HepG2 (cell line): ENCODE data around the gene METTL16. TPM values are rescaled to one million over a fixed set of nuclear protein-coding genes. Genes with fewer than 3 reads are reported as not detected.
A peak's percentile ranks its signal among the peaks of the same experiment; 100 is the strongest.

ENCODE experiments used
- CBX5 ChIP-seq: sonication (generic); formaldehyde crosslinking; IDR thresholded peaks from 2 replicates; pipeline ENCODE4 v1.4.0; 2020; ENCODE audit warnings: missing genetic modification reagents, borderline replicate concordance
- E2F1 ChIP-seq: sonication (generic); formaldehyde crosslinking; IDR thresholded peaks from 2 replicates; pipeline ENCODE4 v1.5.0; 2020; ENCODE audit warnings: missing genetic modification reagents
- EP300 ChIP-seq, 3 experiments: sonication (generic) in 1 of 3; formaldehyde crosslinking in 1 of 3; IDR thresholded peaks; 2 replicates each; pipeline versions ENCODE4 v1.5.1 to v1.6.1; 2011 to 2020; ENCODE audit warnings: low read depth in 2 of 3, low read length in 2 of 3, borderline replicate concordance in 1 of 3, improper control_type of control experiment in 1 of 3, mild to moderate bottlenecking in 1 of 3, missing genetic modification reagents in 1 of 3, moderate library complexity in 1 of 3
- PITX1 ChIP-seq: sonication (generic); formaldehyde crosslinking; IDR thresholded peaks from 2 replicates; pipeline ENCODE4 v1.5.1; 2020; ENCODE audit warnings: mild to moderate bottlenecking, missing genetic modification reagents
- TEAD2 ChIP-seq: sonication (generic); formaldehyde crosslinking; IDR thresholded peaks from 2 replicates; pipeline ENCODE4 v1.9.0; 2021; ENCODE audit warnings: missing genetic modification reagents
- ZBTB10 ChIP-seq: sonication (generic); formaldehyde crosslinking; IDR thresholded peaks from 2 replicates; pipeline ENCODE4 v1.4.0; 2020; ENCODE audit warnings: missing genetic modification reagents, borderline replicate concordance
- ZBTB38 ChIP-seq: sonication (generic); formaldehyde crosslinking; IDR thresholded peaks from 2 replicates; pipeline ENCODE4 v1.5.1; 2020; ENCODE audit warnings: mild to moderate bottlenecking, missing genetic modification reagents
- ZNF333 ChIP-seq: sonication (generic); formaldehyde crosslinking; IDR thresholded peaks from 2 replicates; pipeline ENCODE4 v1.4.0; 2020; ENCODE audit warnings: mild to moderate bottlenecking, missing genetic modification reagents, borderline replicate concordance
- ZNF549 ChIP-seq: sonication (generic); formaldehyde crosslinking; IDR thresholded peaks from 2 replicates; pipeline ENCODE4 v1.5.0; 2020; ENCODE audit warnings: missing genetic modification reagents
- ZNF709 ChIP-seq: sonication (generic); formaldehyde crosslinking; IDR thresholded peaks from 2 replicates; pipeline ENCODE4 v1.5.0; 2020; ENCODE audit warnings: mild to moderate bottlenecking, missing genetic modification reagents
- ZNF720 ChIP-seq: sonication (generic); formaldehyde crosslinking; IDR thresholded peaks from 2 replicates; pipeline ENCODE4 v1.4.0; 2020; ENCODE audit warnings: missing genetic modification reagents
- ZNF891 ChIP-seq: sonication (generic); formaldehyde crosslinking; IDR thresholded peaks from 2 replicates; pipeline ENCODE4 v1.5.0; 2020; ENCODE audit warnings: mild to moderate bottlenecking, missing genetic modification reagents
- polyA plus RNA-seq, 8 experiments: library from polyadenylated mRNA; depleted of rRNA in 3 of 8; stranded (reverse) in 7 of 8; unstranded in 1 of 8; fragments of >200 nt; fragmentation: Illumina TruSeq in 4 of 8; extraction: Trizol in 4 of 8; gene quantifications; 2 replicates each; pipeline versions ENCODE4 v1.2.1 to v1.2.3, GENCODE V29; 2011 to 2016; ENCODE audit warnings: low read depth in 4 of 8, missing spikeins in 1 of 8, mixed read lengths in 1 of 8; ENCODE audit not compliant: insufficient read depth in 1 of 8
- total RNA-seq, 5 experiments: library from RNA; depleted of rRNA; stranded (reverse); fragments of >200 nt; fragmentation: Illumina TruSeq; extraction: Trizol; gene quantifications; 2 replicates each; pipeline ENCODE4 v1.2.3, GENCODE V29; 2016; ENCODE audit warnings: low read depth in 1 of 5
- TF ChIP-seq, protein P1 (sequence below): sonication (generic); IDR thresholded peaks from 2 replicates; pipeline ENCODE4 v1.6.1; 2016; ENCODE audit warnings: low read depth, borderline replicate concordance
- TF ChIP-seq, protein P2 (sequence below): sonication (generic); formaldehyde crosslinking; IDR thresholded peaks from 2 replicates; pipeline ENCODE4 v1.5.0; 2020; ENCODE audit warnings: mild to moderate bottlenecking, missing genetic modification reagents, borderline replicate concordance

METTL16 gene
- total and polyA plus RNA-seq, 2 of the 13 experiments (the other 11 are each of a cell fraction or from before 2014, with no cell fraction given), result 11.6 to 18.5 TPM

DNA sequence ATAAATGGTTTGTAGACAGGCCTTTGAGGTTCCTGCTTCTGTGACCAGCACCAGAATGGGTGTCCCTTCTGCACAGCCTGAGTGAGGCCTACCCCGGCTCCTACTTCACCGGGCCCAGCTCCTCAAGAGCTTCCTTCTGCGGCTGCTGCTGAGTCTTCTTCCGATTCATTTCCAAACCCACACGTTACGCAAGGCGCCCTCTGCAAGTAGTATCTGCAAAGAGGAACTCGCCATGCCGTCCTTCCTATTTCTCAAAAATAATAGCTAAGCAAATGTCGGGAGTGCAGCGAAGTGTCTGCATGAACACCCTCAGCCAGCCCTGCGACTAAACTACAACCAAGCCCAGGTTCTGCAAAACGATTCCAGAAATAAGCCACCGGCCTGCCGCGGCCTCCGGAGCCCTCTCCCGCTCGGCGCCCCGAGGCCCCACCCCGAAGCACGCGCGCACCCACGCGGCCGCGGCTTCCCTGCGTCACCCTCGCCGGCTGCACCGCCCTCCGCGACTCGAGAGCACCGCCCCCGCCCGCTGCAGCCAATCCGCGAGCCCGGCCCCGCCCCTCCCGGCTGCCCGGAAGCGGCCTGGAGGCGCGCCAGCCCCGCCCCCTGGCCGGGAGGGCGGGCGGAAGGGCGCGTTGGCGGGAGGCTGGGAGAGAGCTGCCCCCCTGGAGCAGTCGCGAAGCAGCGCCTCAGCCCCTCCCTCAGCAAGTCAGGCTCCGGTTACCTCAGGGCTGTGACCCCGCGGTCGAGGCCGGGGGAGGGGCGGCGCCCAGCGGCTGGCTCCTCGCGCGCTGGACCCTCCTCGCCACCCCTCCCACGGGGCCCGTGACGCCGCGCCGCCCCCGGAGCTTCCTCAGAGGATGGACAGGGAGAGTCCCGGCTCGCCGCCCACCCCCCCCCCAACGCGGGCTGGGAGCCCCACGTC is 119.2 kb downstream of the METTL16 start (continued):
- no peak; the same call in 1 of the 2 replicates for TF ChIP-seq ZBTB10
- TF ChIP-seq ZNF709 (CRISPR knock-in tag), result no peak
- TF ChIP-seq, protein P1, sequence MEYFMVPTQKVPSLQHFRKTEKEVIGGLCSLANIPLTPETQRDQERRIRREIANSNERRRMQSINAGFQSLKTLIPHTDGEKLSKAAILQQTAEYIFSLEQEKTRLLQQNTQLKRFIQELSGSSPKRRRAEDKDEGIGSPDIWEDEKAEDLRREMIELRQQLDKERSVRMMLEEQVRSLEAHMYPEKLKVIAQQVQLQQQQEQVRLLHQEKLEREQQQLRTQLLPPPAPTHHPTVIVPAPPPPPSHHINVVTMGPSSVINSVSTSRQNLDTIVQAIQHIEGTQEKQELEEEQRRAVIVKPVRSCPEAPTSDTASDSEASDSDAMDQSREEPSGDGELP, result peak; percentile 10; the same call in 1 of the 2 replicates
- TF ChIP-seq ZNF549, result no peak
- TF ChIP-seq CBX5 (CRISPR knock-in tag), result no peak
- 0 out of 2 replicates have a peak, but pooled peaks have one; percentile 20 for TF ChIP-seq ZNF891
- no peak for TF ChIP-seq PITX1
- 0 out of 2 replicates have a peak, but pooled peaks have one; percentile 22 for TF ChIP-seq ZBTB38
- TF ChIP-seq E2F1, result peak; percentile 53
- TF ChIP-seq ZNF720 (CRISPR knock-in tag), result no peak
- TF ChIP-seq TEAD2, result no peak
- TF ChIP-seq EP300 (IDR thresholded peaks at IDR 0.05; ENCODE audit: low read depth in 2 of 2, low read length in 2 of 2), result 0 out of 4 replicates have a peak, but pooled peaks of 1 of the 2 experiments have one; percentile 4
- TF ChIP-seq EP300 (CRISPR knock-in tag; IDR thresholded peaks at IDR 0.05; ENCODE audit: borderline replicate concordance), result no peak
- TF ChIP-seq, protein P2, sequence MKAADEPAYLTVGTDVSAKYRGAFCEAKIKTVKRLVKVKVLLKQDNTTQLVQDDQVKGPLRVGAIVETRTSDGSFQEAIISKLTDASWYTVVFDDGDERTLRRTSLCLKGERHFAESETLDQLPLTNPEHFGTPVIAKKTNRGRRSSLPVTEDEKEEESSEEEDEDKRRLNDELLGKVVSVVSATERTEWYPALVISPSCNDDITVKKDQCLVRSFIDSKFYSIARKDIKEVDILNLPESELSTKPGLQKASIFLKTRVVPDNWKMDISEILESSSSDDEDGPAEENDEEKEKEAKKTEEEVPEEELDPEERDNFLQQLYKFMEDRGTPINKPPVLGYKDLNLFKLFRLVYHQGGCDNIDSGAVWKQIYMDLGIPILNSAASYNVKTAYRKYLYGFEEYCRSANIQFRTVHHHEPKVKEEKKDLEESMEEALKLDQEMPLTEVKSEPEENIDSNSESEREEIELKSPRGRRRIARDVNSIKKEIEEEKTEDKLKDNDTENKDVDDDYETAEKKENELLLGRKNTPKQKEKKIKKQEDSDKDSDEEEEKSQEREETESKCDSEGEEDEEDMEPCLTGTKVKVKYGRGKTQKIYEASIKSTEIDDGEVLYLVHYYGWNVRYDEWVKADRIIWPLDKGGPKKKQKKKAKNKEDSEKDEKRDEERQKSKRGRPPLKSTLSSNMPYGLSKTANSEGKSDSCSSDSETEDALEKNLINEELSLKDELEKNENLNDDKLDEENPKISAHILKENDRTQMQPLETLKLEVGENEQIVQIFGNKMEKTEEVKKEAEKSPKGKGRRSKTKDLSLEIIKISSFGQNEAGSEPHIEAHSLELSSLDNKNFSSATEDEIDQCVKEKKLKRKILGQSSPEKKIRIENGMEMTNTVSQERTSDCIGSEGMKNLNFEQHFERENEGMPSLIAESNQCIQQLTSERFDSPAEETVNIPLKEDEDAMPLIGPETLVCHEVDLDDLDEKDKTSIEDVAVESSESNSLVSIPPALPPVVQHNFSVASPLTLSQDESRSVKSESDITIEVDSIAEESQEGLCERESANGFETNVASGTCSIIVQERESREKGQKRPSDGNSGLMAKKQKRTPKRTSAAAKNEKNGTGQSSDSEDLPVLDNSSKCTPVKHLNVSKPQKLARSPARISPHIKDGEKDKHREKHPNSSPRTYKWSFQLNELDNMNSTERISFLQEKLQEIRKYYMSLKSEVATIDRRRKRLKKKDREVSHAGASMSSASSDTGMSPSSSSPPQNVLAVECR (CRISPR knock-in tag), result peak; percentile 71; the same call in 1 of the 2 replicates
- TF ChIP-seq ZNF333, result no peak
